PC-9 (cell line): ENCODE results near the gene P2RY8.
"Not testable (repeated sequence)": the region's sequence is repeated elsewhere in the genome, so short reads cannot be mapped to it uniquely, and the experiment has no call there.

Experiments used
- CTCF ChIP-seq: fragments of 200-600 bp; sonication (generic); conservative IDR thresholded peaks from 2 replicates; pipeline ENCODE4 v1.6.1; 2017; ENCODE audit warnings: mixed run types, antibody characterized with exemption, mild to moderate bottlenecking, moderate library complexity
- EZH2 ChIP-seq: fragments of 200-600 bp; sonication (generic); IDR thresholded peaks from 2 replicates; pipeline ENCODE4 v1.8.0; 2017; ENCODE audit warnings: antibody characterized with exemption, low read depth

DNA sequence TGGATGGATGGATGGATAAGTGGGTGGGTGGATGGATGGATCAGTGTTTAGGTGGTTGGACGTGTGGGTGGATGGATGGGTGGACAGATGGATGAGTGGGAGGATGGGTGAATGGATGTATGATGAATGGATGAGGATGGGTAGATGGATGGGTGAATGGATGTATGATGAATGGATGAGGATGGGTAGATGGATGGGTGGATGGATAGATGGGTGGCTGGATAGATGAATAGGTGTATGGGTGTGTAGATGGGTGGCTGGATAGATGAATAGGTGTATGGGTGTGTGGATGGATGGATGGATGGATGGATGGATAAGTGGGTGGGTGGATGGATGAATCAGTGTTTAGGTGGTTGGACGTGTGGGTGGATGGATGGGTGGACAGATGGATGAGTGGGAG, 62.4 kb downstream of the P2RY8 start:
- TF ChIP-seq CTCF, EZH2: not testable (repeated sequence)
